Measurements from ENCODE around the gene ETFBKMT. TPM values are rescaled to one million over a fixed set of nuclear protein-coding genes. Genes with fewer than 3 reads are reported as not detected.

ETFBKMT gene
- total RNA-seq = 4.4 TPM

GRCh38 chr12:31659087-31659942 lies at the start of gene ETFBKMT:
TSS of gene ETFBKMT (plus strand) at chr12:31659688. CDS start at chr12:31661954, 2,266 bp downstream.

Other genes starting within 250 kb of the ETFBKMT start
- gene DENND5B, start 68.6 kb upstream of the ETFBKMT start, total RNA-seq = 53.7 TPM
- gene AMN1, start 69.3 kb downstream of the ETFBKMT start, total RNA-seq = 63.4 TPM

Measured in diencephalon (tissue), 1 donor.